ENCODE data around the gene IGF2R.
"Not testable (repeated sequence)": the region's sequence is repeated elsewhere in the genome, so short reads cannot be mapped to it uniquely, and the experiment has no call there.

IGF2R gene

DNA sequence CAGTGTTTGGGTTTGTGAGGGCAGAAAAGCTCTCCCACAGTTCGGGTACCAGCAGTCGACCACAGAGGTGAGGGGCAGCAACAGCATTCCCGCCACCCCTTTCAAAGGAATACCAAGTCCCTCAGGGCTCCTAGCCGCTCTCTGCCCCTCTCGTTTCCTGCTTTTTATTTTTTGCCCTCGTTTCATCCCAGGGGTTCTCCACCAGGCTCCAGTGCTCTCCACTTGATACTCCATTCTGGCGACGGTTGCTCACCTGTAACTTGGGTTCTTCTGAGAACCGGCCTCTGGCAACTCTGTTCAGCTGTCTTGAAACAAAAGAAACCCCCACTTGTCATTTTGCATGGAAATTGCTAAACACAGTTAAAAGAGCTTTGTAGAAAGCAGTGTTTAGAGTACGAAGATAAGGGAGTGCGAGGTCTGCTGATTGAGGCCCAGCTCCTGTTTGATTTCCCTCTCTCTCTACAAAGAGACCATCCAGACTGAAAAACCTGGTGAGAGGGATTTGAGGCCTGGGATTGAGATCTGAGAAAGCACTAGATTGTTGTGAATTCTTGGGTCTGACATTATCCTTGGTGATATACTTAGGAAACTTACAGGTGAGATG lies 28.7 kb downstream of the IGF2R start:
- DNase-seq = no peak

GRCh38 chr6:159998538-159998937 lies 29.7 kb downstream of the IGF2R start:
- no peak for DNase-seq

DNA sequence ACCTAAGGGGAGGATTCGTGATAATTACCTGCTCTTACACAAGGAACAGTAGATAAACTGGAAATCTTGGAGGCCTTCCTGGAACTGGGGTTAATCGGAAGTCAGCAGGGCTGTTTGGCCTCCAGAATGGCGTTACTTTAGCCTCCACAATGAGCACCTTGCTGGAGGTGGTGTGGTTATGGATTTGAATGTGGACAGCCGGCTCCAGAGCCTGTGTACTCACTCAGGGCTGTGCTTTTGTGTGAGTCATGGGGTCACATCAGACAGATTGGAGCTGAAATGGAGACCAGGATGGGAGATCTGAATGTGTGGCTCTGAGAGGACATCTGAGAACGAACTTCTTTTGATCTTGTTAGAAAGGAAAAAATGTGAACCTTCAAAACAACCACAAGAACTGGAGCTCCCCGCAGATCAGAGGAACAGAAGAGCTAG lies 30.4 kb downstream of the IGF2R start:
- DNase-seq = no peak

GRCh38 chr6:160000280-160000704 lies 31.4 kb downstream of the IGF2R start:
- no peak for DNase-seq

- DNase-seq = not testable (repeated sequence)
Measured at GRCh38 chr6:160000893-160001427, 32.1 kb downstream of the IGF2R start.

GRCh38 chr6:160002882-160003281 lies 34.0 kb downstream of the IGF2R start:
- DNase-seq = no peak

DNA sequence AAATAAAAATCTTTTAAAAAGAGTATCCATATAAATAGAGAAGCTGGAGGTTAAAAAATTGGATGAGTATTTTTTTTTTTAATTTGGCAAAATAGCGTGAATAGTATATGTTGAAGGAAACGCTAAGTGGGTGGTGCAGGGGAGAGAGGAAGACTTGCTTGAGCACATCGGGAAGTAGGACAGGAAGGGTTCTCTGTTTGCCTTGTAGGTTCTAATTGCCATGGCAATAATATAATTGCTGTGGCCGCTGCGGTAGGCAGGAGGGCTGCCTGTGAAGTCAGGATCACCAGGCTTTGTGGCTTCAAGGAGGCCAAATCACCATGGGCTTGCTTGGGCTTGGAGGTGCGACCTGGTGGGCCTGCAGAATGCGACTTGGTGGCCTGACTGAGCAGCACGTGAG lies 35.1 kb downstream of the IGF2R start:
- DNase-seq = no peak

DNA sequence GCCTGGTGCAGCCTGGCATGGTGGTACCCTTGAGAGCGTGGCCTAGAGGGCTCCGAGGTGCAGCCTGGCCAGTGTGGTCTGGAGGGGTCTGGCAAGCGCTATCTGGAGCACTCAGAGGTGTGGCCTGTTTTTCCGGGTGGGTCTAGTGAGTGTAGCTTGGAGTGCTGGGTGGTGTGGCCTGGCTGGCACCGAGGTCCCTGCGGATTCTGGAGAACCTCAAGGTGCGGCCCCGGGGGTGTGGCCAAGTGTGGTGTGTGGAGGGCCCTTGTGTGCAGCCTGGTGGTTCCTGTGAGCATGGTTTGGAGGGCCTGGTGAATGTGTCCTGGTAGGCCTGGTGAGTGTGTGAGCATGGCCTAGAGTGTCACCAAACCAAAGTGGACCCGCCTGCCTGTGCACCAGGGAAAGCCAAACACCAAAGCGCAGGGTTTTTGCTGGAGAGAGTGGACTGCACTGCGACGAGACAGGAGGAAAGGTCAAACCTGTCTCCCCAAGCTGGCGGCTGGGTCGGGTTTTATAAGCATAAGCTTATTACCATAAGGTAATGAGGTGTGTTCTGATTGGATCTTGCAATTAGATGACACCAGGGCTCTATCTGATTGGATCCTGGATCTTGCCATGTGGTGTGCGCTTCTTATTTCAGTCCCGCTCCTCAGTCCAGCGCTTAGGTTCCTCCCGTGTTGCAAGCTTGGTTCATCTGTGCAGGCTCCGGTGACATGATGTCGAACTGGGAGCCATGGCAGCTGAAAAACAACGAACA lies 35.7 kb downstream of the IGF2R start:
- no peak for DNase-seq

DNA sequence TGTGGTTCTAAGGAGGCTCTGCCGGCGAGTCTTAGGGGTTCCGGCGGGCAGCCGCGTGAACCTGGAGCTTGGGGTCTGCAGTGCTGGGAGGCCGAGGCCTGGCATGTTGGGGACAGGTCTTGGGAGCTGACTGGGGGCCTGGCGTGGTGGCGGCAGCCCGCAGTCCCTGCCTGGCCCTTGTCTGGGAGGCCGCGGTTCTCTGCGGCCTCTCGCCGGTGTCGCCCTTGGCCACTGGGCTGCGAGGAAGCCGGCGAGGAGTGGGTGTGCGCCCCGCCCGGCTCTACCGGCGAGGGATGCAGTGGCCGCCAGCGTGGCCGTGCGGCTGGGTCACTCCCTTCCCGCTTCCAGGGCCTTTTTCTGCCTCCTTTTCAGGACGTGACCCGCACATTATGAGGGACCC lies 36.3 kb downstream of the IGF2R start:
- DNase-seq = no peak

- no peak for DNase-seq
Measured at GRCh38 chr6:160005861-160006540, 37.1 kb downstream of the IGF2R start.

DNA sequence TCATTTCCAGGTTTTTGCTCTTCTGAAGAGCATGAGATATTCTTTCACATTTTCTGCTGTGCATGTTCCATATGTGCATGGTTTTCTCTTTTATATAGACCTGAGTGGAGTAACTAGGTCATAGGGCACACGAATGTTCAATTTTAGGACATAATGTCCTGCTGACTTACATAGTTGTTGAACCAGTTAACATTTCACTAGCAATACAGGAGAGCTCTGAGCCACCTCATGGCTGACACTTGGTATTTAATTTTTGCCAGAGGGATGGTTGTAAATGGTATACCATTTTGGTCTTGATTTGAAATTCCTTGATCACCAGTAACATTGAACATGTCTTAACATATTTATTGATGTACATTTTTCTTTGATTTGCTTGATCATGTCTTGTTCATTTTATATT lies 38.3 kb downstream of the IGF2R start:
- no peak for DNase-seq

DNA sequence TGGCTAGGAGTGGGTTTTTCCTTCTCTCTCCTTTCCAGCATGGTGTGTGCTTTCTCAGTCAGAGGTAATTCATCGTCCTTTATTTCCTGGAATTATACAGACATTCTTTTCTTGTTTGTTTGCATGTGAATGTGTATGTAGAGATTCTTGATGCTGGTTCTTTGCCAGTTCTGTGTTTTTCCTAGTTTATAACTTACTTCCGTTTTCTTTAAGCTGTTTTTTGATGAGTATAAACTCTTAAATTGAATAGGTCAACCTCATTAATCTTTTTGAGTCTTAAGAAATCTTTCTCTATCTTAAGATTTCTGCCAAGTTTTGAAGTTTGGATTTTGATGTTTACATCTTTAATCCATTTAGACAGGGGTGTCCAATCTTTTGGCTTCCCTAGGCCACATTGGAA lies 38.7 kb downstream of the IGF2R start:
- DNase-seq = no peak

DNA sequence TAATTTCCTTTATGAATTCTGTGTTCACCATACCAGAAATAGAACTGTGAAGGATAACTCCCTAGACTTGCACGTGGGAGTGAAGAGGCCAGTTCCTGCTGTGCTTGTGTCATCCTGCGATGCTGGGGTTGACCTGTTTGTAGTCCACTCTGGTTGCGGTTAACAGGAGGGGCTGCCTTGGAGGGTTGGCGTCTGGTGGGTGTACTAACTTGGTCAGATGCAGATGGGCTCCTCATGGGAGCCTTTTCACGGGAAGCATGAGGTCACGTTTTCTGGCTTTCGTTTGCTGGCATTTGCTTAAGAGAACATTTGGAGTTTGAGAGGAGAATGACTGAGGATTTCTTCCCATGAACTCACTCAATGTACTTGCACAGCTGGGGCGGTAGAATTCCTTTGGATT lies 41.2 kb downstream of the IGF2R start:
- DNase-seq = no peak

DNA sequence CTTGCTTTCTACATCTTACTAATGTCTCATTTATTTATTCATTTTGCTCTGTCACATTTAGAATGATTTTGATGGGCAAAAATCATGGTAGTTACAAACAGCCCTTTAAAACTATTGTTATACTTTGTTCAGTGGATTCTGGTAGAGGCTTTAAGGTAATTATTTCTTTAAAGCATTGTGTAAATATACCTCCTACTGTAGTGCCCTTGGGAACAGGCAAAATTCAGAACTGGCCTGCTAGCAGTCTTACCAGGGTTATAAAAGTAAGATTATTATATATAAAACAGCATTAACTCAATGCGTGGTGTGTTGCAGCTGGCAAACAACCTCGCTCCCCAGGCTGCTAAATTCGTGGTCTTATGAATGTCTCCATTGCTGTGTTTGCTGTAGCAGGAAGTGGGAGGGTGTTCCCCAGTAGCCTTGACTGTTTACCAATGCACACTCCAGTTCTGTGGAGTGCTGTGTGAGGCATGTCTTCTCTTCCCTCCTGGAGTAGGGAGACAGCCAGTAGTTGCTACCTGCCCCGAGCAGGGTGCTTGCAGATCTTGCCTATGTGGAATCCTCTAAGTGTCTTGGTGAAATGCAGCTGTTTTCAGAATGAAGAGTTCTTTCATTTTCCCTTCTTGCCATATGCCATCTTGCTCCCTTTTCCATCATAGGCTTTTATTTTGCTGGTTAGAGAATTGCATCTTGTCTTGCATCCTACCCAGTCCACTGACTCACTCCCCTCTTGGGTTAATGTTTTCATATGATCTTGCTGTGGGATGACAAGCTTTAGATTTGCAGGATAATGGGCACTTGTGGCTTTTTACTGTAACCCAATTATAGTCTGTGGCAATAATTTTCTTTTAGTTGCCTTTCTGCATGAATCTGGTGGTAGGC lies 45.3 kb downstream of the IGF2R start:
- DNase-seq = no peak

- DNase-seq = no peak
Measured at GRCh38 chr6:160014869-160015182, 45.9 kb downstream of the IGF2R start.

GRCh38 chr6:160015778-160016684 lies 47.1 kb downstream of the IGF2R start:
- peak; percentile 47 for DNase-seq

GRCh38 chr6:160022101-160022500 lies 53.2 kb downstream of the IGF2R start:
- DNase-seq = no peak

GRCh38 chr6:160022793-160023192 lies 53.9 kb downstream of the IGF2R start:
- no peak for DNase-seq

GRCh38 chr6:160024152-160024551 lies 55.3 kb downstream of the IGF2R start:
- DNase-seq = no peak

- no peak for DNase-seq
Measured at GRCh38 chr6:160027076-160027475, 58.2 kb downstream of the IGF2R start.

- DNase-seq = no peak
Measured at GRCh38 chr6:160027931-160028330, 59.0 kb downstream of the IGF2R start.

Measured in stimulated activated CD4-positive, alpha-beta T cell treated with anti-CD3 and anti-CD28 coated beads, Interleukin-15, amount 100 ng/mL, for 24 hours (primary cell).